ENCODE data around the gene NAA50.

NAA50 gene

GRCh38 chr3:113717308-113717707 is 28.7 kb downstream of the NAA50 start:
- Histone ChIP-seq H3K4me1 (ENCODE audit: low read length) (no peaks in the 10 kb centered on the region), H4K20me1 (ENCODE audit: insufficient read depth, low read length) (no peaks in the 10 kb centered on the region), H3F3A (ENCODE audit: insufficient read depth, low read length) (0 out of 2 replicates have a peak, but pooled peaks cover 5% of the 10 kb centered on the region), H3K4me3 (ENCODE audit: low read length) (no peak overlapping the region), H3K27me3 (replicated peaks; ENCODE audit: insufficient read depth, low read length) (no peaks in the 10 kb centered on the region), H3K9me3 (replicated peaks; ENCODE audit: insufficient read depth, low read length) (no peaks in the 10 kb centered on the region), H2AFZ (ENCODE audit: low read length) (no peak overlapping the region), H3K9ac (ENCODE audit: low read length) (no peak overlapping the region), H3K36me3 (replicated peaks; ENCODE audit: insufficient read depth, low read length) (peaks cover 19% of the 10 kb centered on the region), H3K9me2 (replicated peaks; ENCODE audit: insufficient read depth, low read length) (no peaks in the 10 kb centered on the region), H3K4me2 (ENCODE audit: low read depth, low read length) (no peak overlapping the region), H3K27ac (ENCODE audit: low read length) (no peak overlapping the region), H3K79me2 (ENCODE audit: low read length) (0 out of 2 replicates have a peak, but pooled peaks cover under 1% of the 10 kb centered on the region)
- TF ChIP-seq EZH2 (optimal IDR thresholded peaks at IDR 0.05; ENCODE audit: low read depth, low read length) (no peak), EZH2phosphoT487 (IDR thresholded peaks at IDR 0.05; ENCODE audit: low read length) (no peak)
- TF ChIP-seq, protein P1, sequence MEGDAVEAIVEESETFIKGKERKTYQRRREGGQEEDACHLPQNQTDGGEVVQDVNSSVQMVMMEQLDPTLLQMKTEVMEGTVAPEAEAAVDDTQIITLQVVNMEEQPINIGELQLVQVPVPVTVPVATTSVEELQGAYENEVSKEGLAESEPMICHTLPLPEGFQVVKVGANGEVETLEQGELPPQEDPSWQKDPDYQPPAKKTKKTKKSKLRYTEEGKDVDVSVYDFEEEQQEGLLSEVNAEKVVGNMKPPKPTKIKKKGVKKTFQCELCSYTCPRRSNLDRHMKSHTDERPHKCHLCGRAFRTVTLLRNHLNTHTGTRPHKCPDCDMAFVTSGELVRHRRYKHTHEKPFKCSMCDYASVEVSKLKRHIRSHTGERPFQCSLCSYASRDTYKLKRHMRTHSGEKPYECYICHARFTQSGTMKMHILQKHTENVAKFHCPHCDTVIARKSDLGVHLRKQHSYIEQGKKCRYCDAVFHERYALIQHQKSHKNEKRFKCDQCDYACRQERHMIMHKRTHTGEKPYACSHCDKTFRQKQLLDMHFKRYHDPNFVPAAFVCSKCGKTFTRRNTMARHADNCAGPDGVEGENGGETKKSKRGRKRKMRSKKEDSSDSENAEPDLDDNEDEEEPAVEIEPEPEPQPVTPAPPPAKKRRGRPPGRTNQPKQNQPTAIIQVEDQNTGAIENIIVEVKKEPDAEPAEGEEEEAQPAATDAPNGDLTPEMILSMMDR (IDR thresholded peaks at IDR 0.05; ENCODE audit: low read length) = no peak
- no peak for DNase-seq

GRCh38 chr3:113714702-113715101 is 31.3 kb downstream of the NAA50 start:
- Histone ChIP-seq H4K20me1 (ENCODE audit: insufficient read depth, low read length) (no peaks in the 10 kb centered on the region), H3K9me2 (replicated peaks; ENCODE audit: insufficient read depth, low read length) (no peaks in the 10 kb centered on the region), H3K9ac (ENCODE audit: low read length) (no peak overlapping the region), H3K27me3 (replicated peaks; ENCODE audit: insufficient read depth, low read length) (no peaks in the 10 kb centered on the region), H3K4me2 (ENCODE audit: low read depth, low read length) (no peak overlapping the region), H3K4me1 (ENCODE audit: low read length) (no peaks in the 10 kb centered on the region), H3K4me3 (ENCODE audit: low read length) (no peak overlapping the region), H3K36me3 (replicated peaks; ENCODE audit: insufficient read depth, low read length) (peaks cover 5% of the 10 kb centered on the region; the same call in 1 of the 2 replicates), H3K79me2 (ENCODE audit: low read length) (no peaks in the 10 kb centered on the region), H3F3A (ENCODE audit: insufficient read depth, low read length) (0 out of 2 replicates have a peak, but pooled peaks cover 5% of the 10 kb centered on the region), H2AFZ (ENCODE audit: low read length) (no peak overlapping the region), H3K27ac (ENCODE audit: low read length) (no peak overlapping the region), H3K9me3 (replicated peaks; ENCODE audit: insufficient read depth, low read length) (no peaks in the 10 kb centered on the region)
- no peak for DNase-seq
- TF ChIP-seq, protein P1 (IDR thresholded peaks at IDR 0.05; ENCODE audit: low read length) = no peak
- TF ChIP-seq EZH2 (optimal IDR thresholded peaks at IDR 0.05; ENCODE audit: low read depth, low read length) (no peak), EZH2phosphoT487 (IDR thresholded peaks at IDR 0.05; ENCODE audit: low read length) (no peak)

DNA sequence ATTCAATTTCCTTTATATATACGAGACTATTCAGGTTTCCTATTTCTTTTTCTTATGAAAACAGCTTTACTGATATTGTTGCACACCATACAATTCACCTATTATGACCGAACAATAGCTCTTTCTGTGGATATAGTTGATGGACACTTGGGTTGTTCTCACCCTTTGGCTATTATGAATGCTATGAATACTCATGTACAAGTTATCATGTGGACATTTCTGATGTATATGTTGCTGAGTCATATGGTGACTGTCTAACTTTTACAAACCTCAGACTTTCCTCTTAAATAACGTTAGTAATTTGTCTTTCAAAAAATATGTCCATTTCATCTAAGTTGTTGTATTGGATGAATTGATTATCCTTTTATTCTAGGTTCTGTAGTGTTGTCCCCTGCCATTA is 33.9 kb downstream of the NAA50 start:
- H3F3A ChIP-seq (ENCODE audit: insufficient read depth, low read length) = no peaks in the 10 kb centered on the region
- no peaks in the 10 kb centered on the region; the same call in 1 of the 2 replicates for H3K36me3 ChIP-seq (replicated peaks; ENCODE audit: insufficient read depth, low read length)
- no peak overlapping the region for H3K4me3 ChIP-seq (ENCODE audit: low read length)
- TF ChIP-seq EZH2 (optimal IDR thresholded peaks at IDR 0.05; ENCODE audit: low read depth, low read length) = no peak
- TF ChIP-seq EZH2phosphoT487 (IDR thresholded peaks at IDR 0.05; ENCODE audit: low read length) = no peak
- TF ChIP-seq, protein P1 (IDR thresholded peaks at IDR 0.05; ENCODE audit: low read length) = no peak
- H3K4me2 ChIP-seq (ENCODE audit: low read depth, low read length) = no peak overlapping the region
- no peak overlapping the region for H3K9ac ChIP-seq (ENCODE audit: low read length)
- no peaks in the 10 kb centered on the region for H4K20me1 ChIP-seq (ENCODE audit: insufficient read depth, low read length)
- no peaks in the 10 kb centered on the region for H3K79me2 ChIP-seq (ENCODE audit: low read length)
- DNase-seq = no peak
- H2AFZ ChIP-seq (ENCODE audit: low read length) = no peak overlapping the region
- no peaks in the 10 kb centered on the region for H3K4me1 ChIP-seq (ENCODE audit: low read length)
- H3K27ac ChIP-seq (ENCODE audit: low read length) = no peak overlapping the region
- no peaks in the 10 kb centered on the region for H3K27me3 ChIP-seq (replicated peaks; ENCODE audit: insufficient read depth, low read length)
- no peaks in the 10 kb centered on the region for H3K9me2 ChIP-seq (replicated peaks; ENCODE audit: insufficient read depth, low read length)
- no peaks in the 10 kb centered on the region for H3K9me3 ChIP-seq (replicated peaks; ENCODE audit: insufficient read depth, low read length)

Data from MM.1S (cell line).